Measurements from ENCODE around the gene BDKRB2. TPM values are rescaled to one million over a fixed set of nuclear protein-coding genes. Genes with fewer than 3 reads are reported as not detected.

The BDKRB2 gene
- total RNA-seq, 1 experiment from 2014 or later: 0.21 TPM

GRCh38 chr14:96158735-96159134 is 45.9 kb upstream of the BDKRB2 start:
- H3K4me1 ChIP-seq (ENCODE audit: insufficient read depth, low read length, poor library complexity, severe bottlenecking): no peaks in the 10 kb centered on the region
- DNase-seq (ENCODE audit: low spot score): no peak
- no peak overlapping the region for H3K4me3 ChIP-seq (ENCODE audit: low read depth, low read length, poor library complexity, severe bottlenecking)
- intact Hi-C loops (cut with micrococcal nuclease; ENCODE audit: unreplicated experiment): no loop called here
- no peak for TF ChIP-seq CTCF (conservative IDR thresholded peaks at IDR 0.05; ENCODE audit: low read depth, low read length)
- TF ChIP-seq EZH2 (IDR thresholded peaks at IDR 0.05; ENCODE audit: borderline replicate concordance, low read depth, low read length, poor library complexity, severe bottlenecking): no peak
- ChIA-PET POLR2A (ENCODE audit: low non-redundant PET) (no interaction called here), CTCF (no interaction called here)
- H3K27ac ChIP-seq (ENCODE audit: low read depth, low read length, poor library complexity, severe bottlenecking): no peak overlapping the region
- H3K27me3 ChIP-seq (replicated peaks; ENCODE audit: insufficient read depth, low read depth, low read length, poor library complexity): no peaks in the 10 kb centered on the region
- no TSS peak for BruUV-seq (replicated peaks)
- H3K9me3 ChIP-seq (ENCODE audit: low read depth, low read length, poor library complexity, severe bottlenecking): no peaks in the 10 kb centered on the region
- no peaks in the 10 kb centered on the region for H3K36me3 ChIP-seq (ENCODE audit: insufficient read depth, low read length, poor library complexity, severe bottlenecking)

GRCh38 chr14:96160076-96160912 is 44.3 kb upstream of the BDKRB2 start:
- no TSS peak for BruUV-seq (replicated peaks)
- POLR2A ChIA-PET (ENCODE audit: low non-redundant PET): no interaction called here

GRCh38 chr14:96160913-96161310 is 43.7 kb upstream of the BDKRB2 start:
- Histone ChIP-seq H3K27ac (ENCODE audit: low read depth, low read length, poor library complexity, severe bottlenecking) (no peak overlapping the region), H3K4me3 (ENCODE audit: low read depth, low read length, poor library complexity, severe bottlenecking) (no peak overlapping the region), H3K36me3 (ENCODE audit: insufficient read depth, low read length, poor library complexity, severe bottlenecking) (no peaks in the 10 kb centered on the region), H3K4me1 (ENCODE audit: insufficient read depth, low read length, poor library complexity, severe bottlenecking) (no peaks in the 10 kb centered on the region), H3K27me3 (replicated peaks; ENCODE audit: insufficient read depth, low read depth, low read length, poor library complexity) (no peaks in the 10 kb centered on the region), H3K9me3 (ENCODE audit: low read depth, low read length, poor library complexity, severe bottlenecking) (no peaks in the 10 kb centered on the region)
- BruUV-seq (replicated peaks): no TSS peak
- intact Hi-C loops (cut with micrococcal nuclease; ENCODE audit: unreplicated experiment): no loop called here
- DNase-seq (ENCODE audit: low spot score): no peak
- CTCF ChIA-PET: no interaction called here
- TF ChIP-seq EZH2 (IDR thresholded peaks at IDR 0.05; ENCODE audit: borderline replicate concordance, low read depth, low read length, poor library complexity, severe bottlenecking) (no peak), CTCF (conservative IDR thresholded peaks at IDR 0.05; ENCODE audit: low read depth, low read length) (no peak)
- POLR2A ChIA-PET (ENCODE audit: low non-redundant PET): no interaction called here

More at GRCh38 chr14:96160076-96160912, 44.3 kb upstream of the BDKRB2 start:
- H3K4me1 ChIP-seq (ENCODE audit: insufficient read depth, low read length, poor library complexity, severe bottlenecking): no peaks in the 10 kb centered on the region
- intact Hi-C loops (cut with micrococcal nuclease; ENCODE audit: unreplicated experiment): no loop called here
- no peaks in the 10 kb centered on the region for H3K9me3 ChIP-seq (ENCODE audit: low read depth, low read length, poor library complexity, severe bottlenecking)
- H3K36me3 ChIP-seq (ENCODE audit: insufficient read depth, low read length, poor library complexity, severe bottlenecking): no peaks in the 10 kb centered on the region
- H3K4me3 ChIP-seq (ENCODE audit: low read depth, low read length, poor library complexity, severe bottlenecking): no peak overlapping the region
- CTCF ChIA-PET: no interaction called here
- no peaks in the 10 kb centered on the region for H3K27me3 ChIP-seq (replicated peaks; ENCODE audit: insufficient read depth, low read depth, low read length, poor library complexity)
- no peak for TF ChIP-seq CTCF (conservative IDR thresholded peaks at IDR 0.05; ENCODE audit: low read depth, low read length)
- TF ChIP-seq EZH2 (IDR thresholded peaks at IDR 0.05; ENCODE audit: borderline replicate concordance, low read depth, low read length, poor library complexity, severe bottlenecking): no peak
- no peak for DNase-seq (ENCODE audit: low spot score)
- no peak overlapping the region for H3K27ac ChIP-seq (ENCODE audit: low read depth, low read length, poor library complexity, severe bottlenecking)

Data from A673 (cell line).